ENCODE results near the gene HNRNPAB. TPM values are rescaled to one million over a fixed set of nuclear protein-coding genes. Genes with fewer than 3 reads are reported as not detected.

Gene HNRNPAB
- total and polyA plus RNA-seq, 9 of the 15 experiments (the other 6 are each of a cell fraction or from before 2014, with no cell fraction given) = 34.6 to 425 (median 236) TPM

DNA sequence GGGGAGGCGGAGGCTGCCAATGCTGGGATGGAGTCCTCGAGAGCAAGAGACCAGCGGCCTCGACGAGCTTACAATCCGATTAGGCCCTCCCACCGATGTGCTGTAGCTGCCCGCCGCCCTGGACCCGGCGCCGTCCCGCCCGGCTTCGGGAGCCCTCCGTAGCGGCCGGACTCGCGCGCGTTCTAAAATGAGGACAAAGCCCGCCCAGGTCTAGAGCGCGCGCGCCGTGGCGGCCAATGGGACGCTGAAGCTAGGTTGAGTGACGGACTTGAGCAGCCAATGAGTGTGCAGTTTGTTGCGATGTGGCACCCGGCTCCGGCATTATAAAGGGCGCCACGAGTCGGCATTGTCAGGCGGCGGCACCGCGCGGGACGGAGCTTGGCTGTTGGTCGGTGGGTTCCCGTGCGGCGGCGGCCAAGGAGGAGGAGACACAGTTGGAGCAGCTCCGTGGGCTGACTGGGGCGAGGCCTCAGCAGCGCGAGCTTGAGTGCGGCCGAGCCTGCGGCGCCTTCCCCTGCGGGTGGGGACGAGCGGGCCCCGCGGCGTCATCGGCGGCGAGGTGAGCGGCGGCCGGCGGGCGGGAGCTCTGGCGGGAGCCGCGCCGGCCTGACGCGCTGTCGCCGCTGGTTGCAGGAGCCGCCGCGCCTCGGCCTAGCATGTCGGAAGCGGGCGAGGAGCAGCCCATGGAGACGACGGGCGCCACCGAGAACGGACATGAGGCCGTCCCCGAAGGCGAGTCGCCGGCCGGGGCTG lies at the start of gene HNRNPAB (continued):
- TF ChIP-seq, protein P1, sequence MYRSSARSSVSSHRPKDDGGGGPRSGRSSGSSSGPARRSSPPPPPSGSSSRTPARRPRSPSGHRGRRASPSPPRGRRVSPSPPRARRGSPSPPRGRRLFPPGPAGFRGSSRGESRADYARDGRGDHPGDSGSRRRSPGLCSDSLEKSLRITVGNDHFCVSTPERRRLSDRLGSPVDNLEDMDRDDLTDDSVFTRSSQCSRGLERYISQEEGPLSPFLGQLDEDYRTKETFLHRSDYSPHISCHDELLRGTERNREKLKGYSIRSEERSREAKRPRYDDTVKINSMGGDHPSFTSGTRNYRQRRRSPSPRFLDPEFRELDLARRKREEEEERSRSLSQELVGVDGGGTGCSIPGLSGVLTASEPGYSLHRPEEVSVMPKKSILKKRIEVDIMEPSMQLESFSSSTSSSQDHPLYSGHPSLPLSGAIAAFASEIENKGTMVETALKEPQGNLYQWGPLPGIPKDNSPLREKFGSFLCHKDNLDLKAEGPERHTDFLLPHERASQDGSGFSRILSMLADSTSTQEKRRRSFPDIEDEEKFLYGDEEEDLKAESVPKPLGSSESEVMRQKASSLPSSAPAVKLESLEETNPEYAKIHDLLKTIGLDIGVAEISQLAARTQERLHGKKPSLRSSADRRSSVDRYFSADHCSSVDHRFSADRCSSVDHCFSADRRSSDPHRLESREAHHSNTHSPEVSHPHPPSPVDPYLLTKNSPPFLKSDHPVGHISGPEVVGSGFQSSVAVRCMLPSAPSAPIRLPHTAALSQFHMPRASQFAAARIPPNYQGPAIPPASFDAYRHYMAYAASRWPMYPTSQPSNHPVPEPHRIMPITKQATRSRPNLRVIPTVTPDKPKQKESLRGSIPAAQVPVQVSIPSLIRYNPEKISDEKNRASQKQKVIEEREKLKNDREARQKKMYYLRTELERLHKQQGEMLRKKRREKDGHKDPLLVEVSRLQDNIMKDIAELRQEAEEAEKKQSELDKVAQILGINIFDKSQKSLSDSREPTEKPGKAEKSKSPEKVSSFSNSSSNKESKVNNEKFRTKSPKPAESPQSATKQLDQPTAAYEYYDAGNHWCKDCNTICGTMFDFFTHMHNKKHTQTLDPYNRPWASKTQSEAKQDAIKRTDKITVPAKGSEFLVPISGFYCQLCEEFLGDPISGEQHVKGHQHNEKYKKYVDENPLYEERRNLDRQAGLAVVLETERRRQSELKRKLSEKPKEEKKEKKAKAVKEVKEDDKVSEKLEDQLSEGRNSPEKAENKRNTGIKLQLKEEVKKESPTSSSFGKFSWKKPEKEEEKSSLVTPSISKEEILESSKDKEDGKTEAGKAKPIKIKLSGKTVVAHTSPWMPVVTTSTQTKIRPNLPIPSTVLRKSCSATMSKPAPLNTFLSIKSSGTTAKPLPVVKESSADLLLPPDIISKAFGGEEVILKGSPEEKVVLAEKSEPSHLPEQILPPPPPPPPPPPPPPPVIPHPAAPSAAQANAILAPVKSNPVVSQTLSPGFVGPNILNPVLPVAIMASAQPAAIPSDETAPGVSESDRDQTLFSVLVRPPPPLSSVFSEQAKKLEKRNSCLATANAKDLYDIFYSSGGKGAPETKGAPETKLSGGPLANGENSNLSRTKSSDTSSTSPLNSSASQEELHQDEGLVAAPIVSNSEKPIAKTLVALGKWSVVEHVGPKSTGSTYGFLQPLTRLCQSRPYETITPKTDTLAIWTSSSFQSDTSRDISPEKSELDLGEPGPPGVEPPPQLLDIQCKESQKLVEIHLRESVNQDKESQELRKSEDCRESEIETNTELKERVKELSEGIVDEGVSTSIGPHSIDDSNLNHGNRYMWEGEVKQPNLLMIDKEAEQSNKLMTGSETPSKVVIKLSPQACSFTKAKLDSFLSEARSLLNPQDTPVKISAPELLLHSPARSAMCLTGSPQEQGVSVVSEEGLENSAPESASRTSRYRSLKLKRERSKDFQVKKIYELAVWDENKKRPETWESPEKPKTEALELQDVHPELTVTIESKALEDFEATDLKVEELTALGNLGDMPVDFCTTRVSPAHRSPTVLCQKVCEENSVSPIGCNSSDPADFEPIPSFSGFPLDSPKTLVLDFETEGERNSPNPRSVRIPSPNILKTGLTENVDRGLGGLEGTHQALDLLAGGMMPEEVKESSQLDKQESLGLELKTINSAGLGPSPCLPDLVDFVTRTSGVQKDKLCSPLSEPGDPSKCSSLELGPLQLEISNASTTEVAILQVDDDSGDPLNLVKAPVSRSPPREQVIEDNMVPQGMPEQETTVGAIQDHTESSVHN (IDR thresholded peaks at IDR 0.05; ENCODE audit: borderline replicate concordance in 1 of 2, low read depth in 1 of 2) = no peak
- TF ChIP-seq YBX1 (IDR thresholded peaks at IDR 0.05) = no peak
- no peak for TF ChIP-seq ZNF146 (CRISPR knock-in tag; IDR thresholded peaks at IDR 0.05; ENCODE audit: unreplicated experiment)
- TF ChIP-seq CREB1 (IDR thresholded peaks at IDR 0.05) = peak; percentile 46; the same call in 1 of the 2 replicates
- TF ChIP-seq CREB1 (CRISPR knock-in tag; IDR thresholded peaks at IDR 0.05) = 0 out of 2 replicates have a peak, but pooled peaks have one; percentile 71
- no peak for TF ChIP-seq STAT5A (IDR thresholded peaks at IDR 0.05; ENCODE audit: borderline replicate concordance, low read length)
- no peak for TF ChIP-seq ZNF347 (CRISPR knock-in tag; IDR thresholded peaks at IDR 0.05; ENCODE audit: low read depth)
- TF ChIP-seq, protein P2, sequence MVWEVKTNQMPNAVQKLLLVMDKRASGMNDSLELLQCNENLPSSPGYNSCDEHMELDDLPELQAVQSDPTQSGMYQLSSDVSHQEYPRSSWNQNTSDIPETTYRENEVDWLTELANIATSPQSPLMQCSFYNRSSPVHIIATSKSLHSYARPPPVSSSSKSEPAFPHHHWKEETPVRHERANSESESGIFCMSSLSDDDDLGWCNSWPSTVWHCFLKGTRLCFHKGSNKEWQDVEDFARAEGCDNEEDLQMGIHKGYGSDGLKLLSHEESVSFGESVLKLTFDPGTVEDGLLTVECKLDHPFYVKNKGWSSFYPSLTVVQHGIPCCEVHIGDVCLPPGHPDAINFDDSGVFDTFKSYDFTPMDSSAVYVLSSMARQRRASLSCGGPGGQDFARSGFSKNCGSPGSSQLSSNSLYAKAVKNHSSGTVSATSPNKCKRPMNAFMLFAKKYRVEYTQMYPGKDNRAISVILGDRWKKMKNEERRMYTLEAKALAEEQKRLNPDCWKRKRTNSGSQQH (CRISPR knock-in tag; IDR thresholded peaks at IDR 0.05) = 0 out of 2 replicates have a peak, but pooled peaks have one; percentile 81
- TF ChIP-seq RFX7 (CRISPR knock-in tag; IDR thresholded peaks at IDR 0.05) = no peak
- peak in 1 of 2 experiments; percentile 94; a peak in 2 of 4 replicates for TF ChIP-seq HDAC1 (IDR thresholded peaks at IDR 0.05)
- TF ChIP-seq MED1 (CRISPR knock-in tag; IDR thresholded peaks at IDR 0.05; ENCODE audit: borderline replicate concordance) = no peak
- TF ChIP-seq, protein P3, sequence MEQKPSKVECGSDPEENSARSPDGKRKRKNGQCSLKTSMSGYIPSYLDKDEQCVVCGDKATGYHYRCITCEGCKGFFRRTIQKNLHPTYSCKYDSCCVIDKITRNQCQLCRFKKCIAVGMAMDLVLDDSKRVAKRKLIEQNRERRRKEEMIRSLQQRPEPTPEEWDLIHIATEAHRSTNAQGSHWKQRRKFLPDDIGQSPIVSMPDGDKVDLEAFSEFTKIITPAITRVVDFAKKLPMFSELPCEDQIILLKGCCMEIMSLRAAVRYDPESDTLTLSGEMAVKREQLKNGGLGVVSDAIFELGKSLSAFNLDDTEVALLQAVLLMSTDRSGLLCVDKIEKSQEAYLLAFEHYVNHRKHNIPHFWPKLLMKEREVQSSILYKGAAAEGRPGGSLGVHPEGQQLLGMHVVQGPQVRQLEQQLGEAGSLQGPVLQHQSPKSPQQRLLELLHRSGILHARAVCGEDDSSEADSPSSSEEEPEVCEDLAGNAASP (IDR thresholded peaks at IDR 0.05) = no peak
- TF ChIP-seq POLR2B (IDR thresholded peaks at IDR 0.05; ENCODE audit: low read depth, partially characterized antibody) = peak; percentile 98
- no peak for TF ChIP-seq HMG20B (CRISPR knock-in tag; IDR thresholded peaks at IDR 0.05)

Measured in K562 (cell line).